Activated CD4-positive, alpha-beta T cell treated with anti-CD3 and anti-CD28 coated beads for 36 hours (primary cell): ENCODE data around the gene SLC25A42. TPM values are rescaled to one million over a fixed set of nuclear protein-coding genes. Genes with fewer than 3 reads are reported as not detected.

Experiments used
- ATAC-seq: fragments of 200-7000 bp; cut with Tn5 transposase; one replicate; pipeline ENCODE4 v1.10.0; 2021; ENCODE audit warnings: mild to moderate bottlenecking, moderate library complexity
- CTCF ChIA-PET: fragments of 350-600 bp; sonication (Branson Sonifier 250); formaldehyde crosslinking; loops from one replicate; lab custom pipeline; 2021; ENCODE audit warnings: antibody characterized with exemption; lab: Charles Lee
- POLR2A ChIA-PET: fragments of 350-600 bp; sonication (Branson Sonifier 250); formaldehyde crosslinking; loops from one replicate; lab custom pipeline; 2021; ENCODE audit warnings: antibody characterized with exemption, inconsistent platforms; lab: Charles Lee
- DNase-seq: peaks from one replicate; pipeline ENCODE4 v3.0.0-alpha.2; 2020
- H3K27ac Mint-ChIP-seq: one replicate; pipeline ENCODE4 v1.8.0; 2021; ENCODE audit warnings: mixed read lengths
- H3K27me3 Mint-ChIP-seq: one replicate; pipeline ENCODE4 v1.8.0; 2021; ENCODE audit warnings: mixed read lengths
- H3K36me3 Mint-ChIP-seq: one replicate; pipeline ENCODE4 v1.8.0; 2021; ENCODE audit warnings: low read depth, mixed read lengths
- H3K4me1 Mint-ChIP-seq: one replicate; pipeline ENCODE4 v1.8.0; 2021; ENCODE audit warnings: mixed read lengths
- H3K4me3 Mint-ChIP-seq: one replicate; pipeline ENCODE4 v1.8.0; 2021; ENCODE audit warnings: mild to moderate bottlenecking, moderate library complexity, mixed read lengths
- H3K9me3 Mint-ChIP-seq: one replicate; pipeline ENCODE4 v1.8.0; 2021; ENCODE audit warnings: low read depth, mixed read lengths
- intact Hi-C, 2 experiments: fragments of 100-400 bp; cut with DNase I in 1 of 2; cut with micrococcal nuclease in 1 of 2; formaldehyde crosslinking; loops; one replicate each; pipeline versions ENCODE4 v1.14.2 to v1.15.1; 2022 to 2024; cut with DNase I, micrococcal nuclease
- total RNA-seq, 2 experiments: library from RNA; stranded (reverse); gene quantifications; one replicate each; pipeline ENCODE4 v1.2.3, GENCODE V29; 2021

SLC25A42 gene
- total RNA-seq, 2 experiments from 2014 or later, result 10.4 to 10.6 TPM

DNA sequence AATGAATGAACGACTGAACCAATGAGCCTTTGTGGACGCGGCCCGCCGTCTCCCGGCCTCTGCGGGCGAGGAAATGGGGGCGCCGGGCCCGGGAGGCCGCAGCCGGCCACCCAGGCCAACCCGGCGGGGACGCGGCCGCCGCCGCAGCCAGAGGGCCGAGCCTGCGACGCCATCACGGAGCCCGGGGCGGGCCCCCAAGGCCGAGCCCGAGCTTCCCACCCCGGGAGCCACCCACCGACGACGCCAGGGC, 30.7 kb upstream of the SLC25A42 start:
- Mint-ChIP-seq H3K4me1 (peaks cover 34% of the 10 kb centered on the region), H3K36me3 (peaks cover 45% of the 10 kb centered on the region), H3K27ac (peak overlapping the region; percentile 93), H3K4me3 (peak overlapping the region; percentile 98), H3K9me3 (no peaks in the 10 kb centered on the region), H3K27me3 (no peaks in the 10 kb centered on the region)
- DNase-seq (no peak), ATAC-seq (no peak)
- POLR2A ChIA-PET, result no interaction called here
- CTCF ChIA-PET, result no interaction called here
- intact Hi-C loops, result loop anchor here (1.0 to 5.0 kb wide), 15 partner anchors 30 to 1086 kb away; partner anchors contain the start of genes SLC25A42 (in 2 of the 2), BORCS8 (in 1 of the 2), COPE (in 1 of the 2) and DDX49 (in 1 of the 2)

DNA sequence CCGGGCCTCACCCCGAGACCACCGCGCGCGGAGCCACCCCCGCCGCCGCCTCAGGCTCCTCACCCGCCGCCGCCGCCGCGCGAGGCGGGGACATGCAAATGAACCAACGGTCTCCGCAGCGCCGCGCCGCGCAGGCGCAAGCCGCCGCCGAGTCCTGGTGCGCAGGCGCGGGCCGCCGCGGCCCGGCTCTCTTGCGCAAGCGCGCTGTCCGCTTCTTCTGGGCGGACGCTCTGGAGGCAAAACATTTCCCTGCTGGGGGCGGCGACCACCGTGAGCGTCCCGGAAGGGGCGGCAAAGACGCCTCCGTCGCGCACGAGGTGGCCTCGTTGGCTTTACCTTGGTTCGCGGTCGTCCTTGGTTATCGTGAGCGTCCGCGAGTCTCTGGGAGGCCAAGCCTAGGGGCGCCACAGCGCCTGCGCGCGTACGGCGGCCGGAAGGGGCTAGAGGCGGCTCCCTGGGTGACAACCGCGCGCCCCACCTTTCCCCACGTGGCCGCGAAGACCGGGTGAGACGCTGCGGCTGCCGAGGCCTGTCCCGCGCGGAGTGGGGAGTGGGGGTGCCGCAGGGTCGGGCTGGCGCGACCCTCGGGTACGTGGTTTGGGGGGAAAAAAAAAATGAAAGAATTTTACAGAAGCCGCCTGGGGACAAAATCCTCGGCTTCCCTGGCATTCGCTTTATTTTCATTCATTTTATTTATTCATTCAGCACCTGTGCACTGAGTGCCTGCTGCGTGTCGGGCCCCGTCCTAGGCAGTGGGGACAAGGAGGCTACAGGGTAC, 30.2 kb upstream of the SLC25A42 start, which contains the start of the genes ARMC6 and SUGP2:
ARMC6 (plus strand) TSS at position 178 of the 778 bp plus-strand sequence. CDS start 607 bp downstream, outside the sequence.
SUGP2 (minus strand) TSS at position 92 of the 778 bp plus-strand sequence. CDS start 2,446 bp downstream, outside the sequence.
- ChIA-PET POLR2A (interaction anchor here (0.5 kb wide), 1 partner anchor 293 kb away, joined by 4 read pairs; no protein-coding TSS in a partner anchor), CTCF (no interaction called here)
- Mint-ChIP-seq H3K36me3 (peaks cover 40% of the 10 kb centered on the region), H3K4me1 (peaks cover 31% of the 10 kb centered on the region), H3K9me3 (no peaks in the 10 kb centered on the region), H3K27me3 (no peaks in the 10 kb centered on the region), H3K27ac (peak within 1 kb of the TSS; percentile 96), H3K4me3 (peak within 1 kb of the TSS; percentile 98)
- peak; percentile 92 for DNase-seq
- intact Hi-C loops, result loop anchor here (1.0 to 5.0 kb wide), 15 partner anchors 30 to 1086 kb away; partner anchors contain the start of genes SLC25A42 (in 2 of the 2), BORCS8 (in 1 of the 2), COPE (in 1 of the 2) and DDX49 (in 1 of the 2)
- ATAC-seq, result peak; percentile 78

DNA sequence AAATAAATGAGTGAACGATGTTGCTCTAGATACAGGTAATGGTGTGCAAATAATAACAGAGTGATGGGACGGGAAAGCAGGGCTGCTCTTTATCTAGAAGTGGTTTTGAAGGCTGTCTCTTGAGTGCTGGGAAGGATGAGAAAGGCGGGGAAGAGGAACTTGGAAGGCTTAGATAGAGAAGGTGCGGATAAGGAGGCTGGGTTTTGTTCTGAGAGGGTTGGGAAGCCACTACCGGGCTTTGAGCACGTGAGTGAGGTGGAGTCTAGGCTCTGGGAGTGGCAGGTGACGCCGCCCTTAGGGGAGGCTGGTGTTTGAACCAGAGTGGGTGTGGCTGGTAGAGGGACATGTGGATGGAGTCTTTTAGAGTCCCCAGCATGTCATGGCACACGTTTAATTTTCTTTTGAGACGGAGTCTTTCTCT, 29.6 kb upstream of the SLC25A42 start:
- intact Hi-C loops, result loop anchor here in 1 of 2 experiments (5.0 kb wide), 2 partner anchors 742 to 1087 kb away; no protein-coding TSS in a partner anchor
- Mint-ChIP-seq H3K4me3 (peak overlapping the region; percentile 98), H3K4me1 (peaks cover 34% of the 10 kb centered on the region), H3K36me3 (peaks cover 38% of the 10 kb centered on the region), H3K27me3 (no peaks in the 10 kb centered on the region), H3K27ac (peak overlapping the region; percentile 96), H3K9me3 (no peaks in the 10 kb centered on the region)
- peak; percentile 88 for DNase-seq
- POLR2A ChIA-PET, result interaction anchor here (0.5 kb wide), 1 partner anchor 293 kb away, joined by 4 read pairs; no protein-coding TSS in a partner anchor
- ATAC-seq, result peak; percentile 75
- CTCF ChIA-PET, result no interaction called here

DNA sequence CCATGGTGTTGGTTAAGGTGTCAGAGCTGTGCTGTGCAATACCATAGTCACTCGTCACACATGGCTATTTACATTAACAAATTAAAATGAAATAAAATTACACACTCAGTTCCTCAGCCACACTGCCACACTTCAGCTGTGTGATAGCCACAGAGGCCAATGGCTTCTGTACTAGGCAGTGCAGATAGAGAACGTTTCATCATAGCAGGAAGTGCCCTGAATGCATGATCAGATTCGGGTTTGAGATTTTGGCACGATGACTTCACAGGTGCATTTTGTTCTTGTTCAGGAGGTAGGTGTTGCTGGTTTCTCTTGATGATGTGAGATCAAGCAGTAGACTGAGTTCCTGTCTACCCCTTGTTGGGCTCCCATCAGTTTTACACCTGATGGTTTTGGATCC, 23.9 kb upstream of the SLC25A42 start:
- POLR2A ChIA-PET, result interaction anchor here (0.6 kb wide), 1 partner anchor 23 kb away, joined by 3 read pairs; no protein-coding TSS in a partner anchor

DNA sequence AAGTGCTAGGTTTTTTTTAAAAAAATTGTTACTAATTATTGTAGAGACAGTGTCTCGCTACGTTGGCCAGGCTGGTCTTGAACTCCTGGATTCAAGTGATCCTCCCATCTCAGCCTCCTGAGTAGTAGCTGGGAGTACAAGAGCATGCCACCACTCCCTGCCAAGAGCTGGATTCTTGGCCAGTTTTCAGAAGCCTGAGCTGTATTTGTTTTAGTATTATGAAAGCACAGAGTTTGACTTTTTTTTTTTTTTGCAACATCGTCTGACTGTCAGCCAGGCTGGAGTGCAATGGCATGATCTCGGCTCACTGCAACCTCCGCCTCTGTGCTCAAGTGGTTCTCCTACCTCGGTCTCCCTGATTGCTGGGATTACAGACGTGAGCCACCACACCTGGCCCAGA, 23.4 kb upstream of the SLC25A42 start:
- Mint-ChIP-seq H3K36me3 (peaks cover 44% of the 10 kb centered on the region), H3K9me3 (no peaks in the 10 kb centered on the region), H3K4me3 (no peak overlapping the region), H3K4me1 (peaks cover 29% of the 10 kb centered on the region), H3K27me3 (no peaks in the 10 kb centered on the region), H3K27ac (peak overlapping the region; percentile 80)
- DNase-seq (no peak), ATAC-seq (no peak)
- CTCF ChIA-PET, result interaction anchor here (0.6 to 1.2 kb wide), 4 partner anchors 22 to 920 kb away, joined by 3 to 5 read pairs (median 3); no protein-coding TSS in a partner anchor
- POLR2A ChIA-PET, result no interaction called here
- intact Hi-C loops, result no loop called here

More for the DNA sequence above, 23.9 kb upstream of the SLC25A42 start:
- no peak overlapping the region for H3K4me3 Mint-ChIP-seq
- DNase-seq, result peak; percentile 31
- H3K36me3 Mint-ChIP-seq, result peaks cover 41% of the 10 kb centered on the region
- H3K9me3 Mint-ChIP-seq, result no peaks in the 10 kb centered on the region
- H3K27me3 Mint-ChIP-seq, result no peaks in the 10 kb centered on the region
- intact Hi-C loops, result no loop called here
- peak; percentile 93 for ATAC-seq
- peak overlapping the region; percentile 80 for H3K27ac Mint-ChIP-seq
- CTCF ChIA-PET, result interaction anchor here (0.7 to 1.2 kb wide), 3 partner anchors 23 to 921 kb away, joined by 3 read pairs; no protein-coding TSS in a partner anchor
- H3K4me1 Mint-ChIP-seq, result peaks cover 34% of the 10 kb centered on the region

DNA sequence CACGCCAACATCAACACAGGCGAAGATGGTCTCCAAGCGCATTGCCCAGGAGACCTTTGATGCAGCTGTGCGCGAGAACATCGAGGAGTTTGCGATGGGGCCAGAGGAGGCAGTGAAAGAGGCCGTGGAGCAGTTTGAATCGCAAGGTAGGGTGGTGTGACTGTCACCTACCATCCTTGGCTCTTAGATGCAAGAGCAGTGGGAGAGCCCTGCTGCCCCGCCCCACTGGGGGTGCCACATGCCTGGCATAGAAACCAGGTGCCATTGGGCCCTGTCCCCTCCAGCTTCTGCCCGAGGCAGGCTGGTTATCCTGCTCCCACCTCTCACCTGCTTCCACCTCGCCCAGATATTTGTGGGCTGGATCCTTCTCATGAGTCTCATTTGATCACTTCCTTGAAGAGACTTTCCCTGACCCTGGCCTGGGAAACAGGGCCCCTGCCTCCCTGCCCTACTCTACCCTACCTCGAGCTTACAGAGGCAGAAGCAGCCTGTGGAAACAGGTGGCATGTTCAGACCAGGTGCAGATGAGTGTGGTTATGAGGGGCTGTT, 21.0 kb upstream of the SLC25A42 start:
- H3K36me3 Mint-ChIP-seq, result peaks cover 40% of the 10 kb centered on the region
- no peak overlapping the region for H3K4me3 Mint-ChIP-seq
- CTCF ChIA-PET, result interaction anchor here (0.6 to 1.2 kb wide), 2 partner anchors 10 to 103 kb away, joined by 3 read pairs; no protein-coding TSS in a partner anchor
- intact Hi-C loops, result no loop called here
- POLR2A ChIA-PET, result no interaction called here
- H3K9me3 Mint-ChIP-seq, result no peaks in the 10 kb centered on the region
- no peaks in the 10 kb centered on the region for H3K27me3 Mint-ChIP-seq
- H3K27ac Mint-ChIP-seq, result no peak overlapping the region
- DNase-seq, result no peak
- no peak for ATAC-seq
- peaks cover 18% of the 10 kb centered on the region for H3K4me1 Mint-ChIP-seq

DNA sequence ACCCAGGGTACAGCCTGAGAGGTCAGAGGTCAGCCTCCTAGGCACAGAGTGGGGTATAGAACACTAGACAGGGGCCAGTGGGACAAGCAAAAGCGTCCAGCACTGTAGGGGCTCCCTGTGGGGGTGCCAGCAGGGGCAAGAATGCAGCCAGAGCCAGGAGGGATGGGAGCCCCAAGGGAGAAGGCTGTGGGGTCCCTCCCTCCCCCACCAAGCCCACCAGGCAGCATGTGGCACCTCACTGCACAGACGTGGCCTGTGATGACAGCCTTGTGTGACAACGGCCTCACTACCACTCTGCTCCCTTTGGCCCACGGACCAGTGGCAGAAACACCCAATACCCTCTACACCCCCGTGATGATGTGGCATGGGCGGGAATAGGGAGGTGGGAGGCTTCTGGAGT, 20.3 kb upstream of the SLC25A42 start:
- CTCF ChIA-PET, result no interaction called here
- Mint-ChIP-seq H3K4me3 (no peak overlapping the region), H3K4me1 (peaks cover 18% of the 10 kb centered on the region), H3K9me3 (no peaks in the 10 kb centered on the region), H3K27ac (no peak overlapping the region), H3K27me3 (no peaks in the 10 kb centered on the region), H3K36me3 (peaks cover 38% of the 10 kb centered on the region)
- ATAC-seq (no peak), DNase-seq (no peak)
- intact Hi-C loops, result no loop called here
- POLR2A ChIA-PET, result no interaction called here

DNA sequence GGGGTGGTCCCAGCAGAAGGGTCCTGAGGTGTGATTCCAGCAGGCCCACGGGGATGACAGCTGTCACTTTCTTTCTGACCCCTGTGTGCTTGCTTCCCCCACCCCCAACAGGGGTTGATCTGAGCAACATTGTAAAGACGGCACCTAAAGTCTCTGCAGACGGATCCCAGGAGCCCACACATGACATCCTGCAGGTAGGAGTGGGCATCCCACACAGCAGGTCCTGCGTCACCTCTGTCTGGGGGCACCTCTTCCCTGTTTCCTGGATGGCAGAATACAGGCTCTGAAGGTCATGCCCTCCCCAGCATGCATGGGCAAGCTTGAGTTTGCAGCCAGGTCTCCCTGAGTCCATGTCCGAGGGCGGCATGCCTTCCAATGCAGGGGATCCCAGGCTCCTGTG, 19.9 kb upstream of the SLC25A42 start:
- Mint-ChIP-seq H3K9me3 (no peaks in the 10 kb centered on the region), H3K4me1 (peaks cover 18% of the 10 kb centered on the region), H3K27me3 (no peaks in the 10 kb centered on the region), H3K36me3 (peaks cover 38% of the 10 kb centered on the region), H3K27ac (no peak overlapping the region), H3K4me3 (no peak overlapping the region)
- POLR2A ChIA-PET, result no interaction called here
- DNase-seq (no peak), ATAC-seq (no peak)
- intact Hi-C loops, result no loop called here
- CTCF ChIA-PET, result no interaction called here

DNA sequence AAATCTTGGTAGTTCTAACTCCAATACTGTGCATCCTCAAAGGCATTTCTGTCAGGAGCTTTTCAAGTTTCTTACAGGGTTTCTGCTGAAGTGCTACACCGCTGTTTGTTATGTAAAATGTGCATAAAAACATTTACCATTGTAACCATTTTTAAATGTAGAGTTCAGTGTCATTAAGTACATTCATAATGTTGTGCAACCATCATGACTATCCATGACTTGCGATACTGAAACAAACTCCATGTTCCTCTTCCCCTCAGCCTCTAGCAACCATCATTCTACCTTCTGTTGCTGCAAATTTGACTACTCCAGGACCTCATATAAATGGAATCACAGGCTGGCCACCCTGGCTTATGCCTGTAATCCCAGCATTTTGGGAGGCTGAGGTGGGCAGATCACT, 14.4 kb upstream of the SLC25A42 start:
- H3K27me3 Mint-ChIP-seq, result no peaks in the 10 kb centered on the region
- H3K9me3 Mint-ChIP-seq, result no peaks in the 10 kb centered on the region
- ChIA-PET POLR2A (no interaction called here), CTCF (interaction anchor here (0.7 kb wide), 1 partner anchor 18 kb away, joined by 3 read pairs; no protein-coding TSS in a partner anchor)
- H3K36me3 Mint-ChIP-seq, result peaks cover 33% of the 10 kb centered on the region
- peaks cover 2% of the 10 kb centered on the region for H3K4me1 Mint-ChIP-seq
- DNase-seq, result no peak
- no peak overlapping the region for H3K27ac Mint-ChIP-seq
- no peak for ATAC-seq
- intact Hi-C loops, result no loop called here
- H3K4me3 Mint-ChIP-seq, result no peak overlapping the region

DNA sequence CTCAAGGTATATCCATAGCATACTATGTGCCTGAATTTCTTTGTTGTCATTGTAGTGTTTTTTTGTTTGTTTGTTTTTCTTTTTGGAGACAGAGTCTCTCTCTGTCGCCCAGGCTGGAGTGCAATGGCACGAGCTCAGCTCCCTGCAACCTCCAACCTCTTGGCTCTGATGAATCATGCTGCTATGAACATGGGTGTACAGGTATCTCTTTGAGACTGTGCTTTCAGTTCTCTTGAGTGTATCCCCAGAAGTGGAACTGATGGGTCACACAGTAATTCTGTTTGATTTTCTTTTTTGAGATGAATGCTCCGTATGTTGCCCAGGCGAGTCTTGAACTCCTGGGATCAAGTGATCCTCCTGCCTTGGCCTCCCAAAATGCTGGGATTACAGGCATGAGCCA, 13.7 kb upstream of the SLC25A42 start:
- Mint-ChIP-seq H3K27ac (no peak overlapping the region), H3K4me3 (no peak overlapping the region), H3K27me3 (no peaks in the 10 kb centered on the region), H3K9me3 (no peaks in the 10 kb centered on the region), H3K36me3 (peaks cover 27% of the 10 kb centered on the region), H3K4me1 (peaks cover 2% of the 10 kb centered on the region)
- no peak for DNase-seq
- peak; percentile 64 for ATAC-seq
- CTCF ChIA-PET, result interaction anchor here (1.4 kb wide), 1 partner anchor 95 kb away, joined by 3 read pairs; no protein-coding TSS in a partner anchor
- intact Hi-C loops, result loop anchor here in 1 of 2 experiments (5.0 kb wide), 1 partner anchor 62 kb away; no protein-coding TSS in a partner anchor
- POLR2A ChIA-PET, result no interaction called here

DNA sequence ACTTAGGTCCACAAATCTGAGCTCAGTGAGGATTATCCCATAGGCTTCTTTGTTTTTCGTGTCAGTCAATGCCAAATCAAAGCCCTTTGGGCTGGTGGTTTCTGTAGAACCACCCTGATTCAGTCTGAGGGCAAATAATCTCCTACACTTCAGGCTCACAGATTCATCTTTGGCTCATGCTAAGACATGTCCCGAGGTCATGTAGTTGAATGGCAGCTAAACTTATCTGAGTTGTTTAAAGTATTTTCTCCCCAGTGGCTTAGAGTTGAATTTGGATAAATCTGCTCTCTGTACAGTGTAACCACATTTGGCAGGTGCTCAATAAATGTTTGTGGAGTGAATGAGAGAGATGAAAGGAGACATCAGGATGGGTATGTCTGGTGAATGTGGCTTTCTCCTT, 13.1 kb upstream of the SLC25A42 start:
- Mint-ChIP-seq H3K27me3 (no peaks in the 10 kb centered on the region), H3K4me1 (peaks cover 2% of the 10 kb centered on the region), H3K27ac (no peak overlapping the region), H3K9me3 (no peaks in the 10 kb centered on the region), H3K4me3 (no peak overlapping the region), H3K36me3 (peaks cover 30% of the 10 kb centered on the region)
- ChIA-PET POLR2A (no interaction called here), CTCF (interaction anchor here (0.7 to 1.4 kb wide), 3 partner anchors 72 to 858 kb away, joined by 3 read pairs; no protein-coding TSS in a partner anchor)
- intact Hi-C loops, result loop anchor here in 1 of 2 experiments (5.0 kb wide), 1 partner anchor 62 kb away; no protein-coding TSS in a partner anchor
- no peak for ATAC-seq
- no peak for DNase-seq
